ENCODE data around the gene CHAF1A.

Gene CHAF1A

DNA sequence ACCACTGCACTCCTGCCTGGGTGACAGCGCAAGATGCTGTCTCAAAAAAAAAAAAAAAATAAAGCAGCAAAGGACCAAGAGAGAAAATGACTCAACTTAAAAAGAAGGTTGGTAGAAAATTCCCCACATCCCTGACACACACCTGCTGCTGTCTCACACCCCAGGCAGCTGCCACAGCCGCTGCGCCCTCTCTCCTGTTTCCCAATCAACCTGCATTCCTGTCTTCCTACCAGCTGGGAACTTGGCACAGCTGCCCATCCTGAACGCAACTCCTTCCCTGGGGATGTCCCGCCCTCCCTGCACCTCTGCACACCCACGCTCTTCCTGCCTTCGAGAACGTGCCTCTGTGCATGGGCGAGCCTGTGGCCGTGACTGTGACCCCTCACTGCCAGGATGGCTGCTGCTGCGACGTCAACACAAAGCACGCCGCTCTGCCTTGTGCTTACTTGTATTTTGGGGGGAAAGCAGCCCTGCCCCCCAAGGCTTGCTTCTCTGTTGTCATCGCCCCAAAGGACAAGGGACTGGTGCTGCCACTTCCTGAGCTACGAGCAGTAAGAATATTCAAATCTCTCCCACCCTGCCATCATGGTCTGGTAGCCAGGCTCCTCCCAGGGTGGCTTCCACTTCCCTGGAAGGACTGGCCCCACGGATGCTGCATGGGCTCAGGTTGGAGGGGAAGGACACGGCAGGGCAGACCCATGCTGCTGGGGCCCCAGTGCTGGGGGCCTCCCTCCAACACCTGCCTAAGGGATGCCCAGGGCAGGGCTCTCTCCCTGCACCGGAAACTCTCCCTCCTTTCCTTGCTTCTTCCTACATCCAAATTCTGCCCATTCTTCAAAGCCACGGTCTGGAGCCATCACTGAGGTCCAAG lies 22.8 kb upstream of the CHAF1A start:
- no peak for DNase-seq

DNA sequence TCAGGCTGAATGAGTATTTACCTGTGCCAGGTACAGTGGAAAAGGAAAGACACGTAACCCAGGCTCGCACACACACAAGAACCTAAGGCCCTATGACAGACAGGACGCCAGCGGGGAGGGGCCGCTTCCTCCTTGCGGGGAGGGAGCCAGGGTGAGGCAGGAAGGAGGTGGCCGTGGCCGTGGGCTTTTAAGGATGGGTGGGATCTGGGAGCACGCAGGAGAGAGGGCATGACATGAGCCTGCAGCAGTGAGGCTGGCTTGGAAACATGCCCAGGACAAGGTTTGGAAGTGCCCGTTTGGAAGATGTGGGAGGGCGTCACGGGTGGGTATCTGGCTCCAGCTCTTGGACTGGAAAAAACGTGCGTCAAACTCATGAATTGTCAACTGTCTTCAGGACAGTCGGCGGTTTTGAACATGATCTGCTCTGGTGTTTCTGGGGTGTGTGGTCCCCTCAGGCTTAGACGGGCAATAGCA lies 22.1 kb upstream of the CHAF1A start:
- no peak for DNase-seq

- DNase-seq = no peak
Observed at GRCh38 chr19:4385291-4386040, 17.0 kb upstream of the CHAF1A start.

GRCh38 chr19:4386041-4386782 lies 16.2 kb upstream of the CHAF1A start:
- DNase-seq = no peak

DNA sequence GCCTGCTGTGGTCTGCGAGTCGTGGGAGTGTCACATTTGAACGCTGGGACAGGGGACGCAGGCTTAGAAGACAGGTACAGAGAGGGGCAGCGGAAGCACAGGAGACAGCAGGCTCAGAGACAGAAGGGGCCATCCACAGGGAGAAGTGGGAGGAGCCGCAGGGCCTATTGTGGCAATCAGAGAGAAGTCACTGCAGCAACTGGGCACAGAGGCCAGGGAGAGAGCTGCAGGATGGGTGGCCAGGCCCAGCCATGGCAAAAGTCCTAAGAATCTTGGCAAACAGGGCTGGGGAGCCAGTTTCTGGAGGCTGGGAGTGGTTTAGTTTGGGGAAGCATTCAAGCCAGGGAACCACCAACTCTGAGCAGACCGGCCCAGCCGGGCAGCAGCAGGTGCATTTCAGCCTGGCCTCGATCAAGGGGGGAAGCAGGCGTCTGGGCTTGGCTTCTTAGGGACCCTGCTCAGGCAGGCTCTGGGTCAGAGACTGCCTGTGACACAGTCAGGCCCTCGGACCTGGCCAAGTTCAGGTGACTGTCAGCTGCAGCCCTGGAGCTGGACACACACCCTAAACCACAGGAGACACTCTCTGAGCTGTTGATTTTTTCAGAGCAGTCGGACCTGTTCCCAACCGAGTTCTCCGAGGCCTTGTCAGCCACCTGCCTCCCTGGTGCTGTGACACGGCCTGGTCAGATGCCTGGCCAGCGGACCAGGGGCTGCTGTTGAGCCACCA lies 13.9 kb upstream of the CHAF1A start:
- DNase-seq = no peak

- no peak for DNase-seq
Observed at GRCh38 chr19:4389064-4389375, 13.4 kb upstream of the CHAF1A start.

DNA sequence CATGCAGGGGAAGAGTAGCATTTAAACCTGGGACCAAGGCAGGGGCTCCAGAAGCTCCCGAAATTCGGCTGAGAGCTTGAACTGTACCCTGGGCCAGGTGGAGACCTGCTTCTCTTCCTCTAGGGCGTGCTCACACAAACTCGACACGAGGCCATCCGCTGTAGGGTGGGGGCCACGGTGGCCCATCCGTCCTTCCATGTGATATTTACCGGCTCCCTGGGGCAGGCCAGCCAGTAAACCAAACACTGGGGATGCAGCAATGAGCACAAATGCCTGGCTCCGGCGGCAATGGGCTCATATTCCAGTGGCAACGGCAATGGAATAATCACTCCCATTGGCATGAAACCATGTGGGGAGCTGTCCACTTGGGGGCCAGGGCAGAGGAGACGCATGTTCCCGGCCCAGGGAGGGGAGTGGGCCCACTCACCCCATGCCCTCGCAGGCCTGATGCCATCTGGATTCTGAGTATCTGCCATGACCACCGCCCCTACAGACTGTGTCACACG lies 12.9 kb upstream of the CHAF1A start:
- DNase-seq = no peak

- DNase-seq = no peak
Observed at GRCh38 chr19:4390017-4390566, 12.3 kb upstream of the CHAF1A start.

DNA sequence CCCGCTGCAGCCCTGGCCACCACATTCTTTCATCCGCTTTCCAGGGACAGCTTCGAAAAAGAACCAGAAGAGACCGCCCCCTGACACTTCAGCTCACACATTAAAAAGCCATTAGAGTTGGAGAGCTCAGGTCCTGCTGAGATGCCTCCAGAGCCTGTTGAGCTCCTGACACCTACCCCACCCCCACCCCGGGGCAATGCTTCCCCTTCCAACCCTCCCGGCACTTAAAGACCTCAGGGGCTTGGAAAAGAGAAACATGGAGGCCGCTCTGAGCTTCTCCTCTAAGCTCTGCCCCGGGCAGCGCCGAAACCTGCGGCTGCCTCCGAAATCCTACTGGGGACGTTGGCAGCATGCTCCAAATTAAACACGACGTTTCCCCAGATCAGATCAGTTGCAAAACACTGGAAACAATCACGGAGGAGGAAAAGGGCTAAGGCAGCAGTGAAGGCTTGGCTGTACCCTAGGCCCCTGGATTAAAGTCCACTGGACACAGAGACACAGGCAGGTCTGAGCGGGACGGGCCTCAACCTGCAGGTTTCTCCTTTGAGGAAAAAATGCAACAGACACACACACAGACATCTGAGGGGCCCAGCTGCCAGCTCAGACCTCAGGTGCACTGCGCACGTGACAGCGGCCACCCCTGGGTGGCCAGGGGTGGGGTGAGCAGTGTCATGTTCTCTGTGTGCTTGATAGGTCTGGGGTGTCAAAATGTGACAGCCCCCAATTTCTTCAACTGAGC lies 11.7 kb upstream of the CHAF1A start:
- DNase-seq = no peak

DNA sequence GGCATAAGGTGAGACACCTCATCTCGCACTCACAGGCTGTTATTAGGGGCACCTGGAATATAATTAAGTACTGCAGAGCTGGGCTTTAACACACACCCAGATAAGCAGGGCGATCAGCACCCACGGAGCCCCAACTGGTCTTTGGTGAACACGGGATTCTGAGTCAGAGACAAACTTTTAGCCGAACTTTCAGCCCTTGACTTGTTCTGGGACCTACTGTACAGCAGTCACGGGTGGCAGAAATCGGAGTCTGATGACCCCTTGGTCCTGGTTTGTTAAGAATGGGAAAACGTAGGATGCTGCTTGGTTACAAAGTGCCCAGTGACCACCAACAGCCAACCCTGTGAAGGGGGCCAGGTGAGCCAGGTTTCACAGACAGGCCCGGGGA lies 11.1 kb upstream of the CHAF1A start:
- no peak for DNase-seq

DNA sequence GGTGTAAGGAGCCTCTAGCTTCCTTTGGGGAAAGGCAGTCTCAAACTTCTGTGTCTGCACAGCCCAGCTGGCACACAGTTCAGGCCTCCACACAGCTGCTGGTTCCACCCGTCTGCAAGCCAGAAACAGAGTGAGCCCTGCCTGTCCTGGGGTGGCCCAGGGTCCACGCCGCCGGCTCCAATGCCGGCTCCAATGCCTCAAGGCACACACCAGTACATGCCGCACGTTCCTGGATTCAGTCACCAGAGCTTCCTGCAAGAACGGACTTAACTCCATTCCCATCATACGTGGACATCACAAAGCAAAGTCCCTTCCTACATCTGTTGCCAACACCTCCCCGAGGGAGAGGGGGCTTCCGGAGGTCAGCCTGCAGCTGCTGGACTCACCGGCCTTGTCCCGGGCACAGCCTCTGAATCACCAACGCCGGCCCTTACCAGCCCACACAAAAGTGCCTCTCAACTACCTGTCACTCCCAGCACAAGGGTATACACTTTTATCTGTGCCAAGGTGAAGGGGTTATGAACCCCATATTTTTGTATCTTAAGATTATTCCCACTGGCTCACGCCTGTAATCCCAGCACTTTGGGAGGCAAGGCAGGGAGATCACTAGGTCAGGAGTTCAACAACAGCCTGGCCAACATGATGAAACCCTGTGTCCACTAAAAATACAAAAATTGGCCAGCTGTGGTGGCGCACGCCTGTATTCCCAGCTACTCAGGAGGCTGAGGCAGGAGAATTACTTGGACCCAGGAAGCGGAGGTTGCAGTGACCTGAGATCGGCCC lies 10.5 kb upstream of the CHAF1A start:
- DNase-seq = no peak

DNA sequence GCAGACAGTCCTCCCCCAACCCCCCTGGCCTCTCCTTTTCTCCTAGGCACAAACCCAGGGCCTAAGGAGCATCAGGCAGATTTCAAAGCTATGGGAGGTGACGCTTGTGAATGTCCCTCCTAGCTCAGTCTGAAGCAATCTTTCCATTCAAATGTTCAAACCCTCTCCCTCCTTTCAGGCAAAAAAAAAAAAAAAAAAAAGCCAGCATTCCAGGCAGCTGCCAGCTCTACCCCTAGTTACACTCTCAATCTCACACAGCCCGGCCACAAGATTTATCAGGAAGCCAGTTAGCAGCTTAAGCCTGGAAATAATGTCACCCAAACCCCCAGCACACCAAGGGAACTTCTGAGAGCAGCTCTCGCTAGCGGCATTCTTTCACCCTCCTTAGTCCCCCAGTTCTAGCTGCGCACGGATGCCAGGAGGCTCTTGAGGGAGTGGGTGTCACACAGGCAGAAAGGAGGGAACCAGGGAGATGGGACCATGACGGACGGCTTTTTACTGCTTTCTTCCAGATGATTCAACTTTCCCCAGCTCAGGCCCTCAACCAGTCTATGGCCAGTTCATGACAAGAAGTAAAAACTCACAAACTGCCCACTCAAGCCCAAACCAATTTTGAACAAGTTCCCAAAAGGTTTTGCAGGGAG lies 8.4 kb upstream of the CHAF1A start:
- DNase-seq = no peak

- DNase-seq = no peak
Observed at GRCh38 chr19:4396949-4397783, 5.3 kb upstream of the CHAF1A start.

- DNase-seq = peak; percentile 47
Observed at GRCh38 chr19:4399812-4400134, 2.7 kb upstream of the CHAF1A start.

GRCh38 chr19:4400135-4400936 lies 2.1 kb upstream of the CHAF1A start, which contains the start of gene SH3GL1:
TSS of gene SH3GL1 (minus strand) at chr19:4400547. CDS start at chr19:4400368, 179 bp downstream.
- DNase-seq = peak; percentile 91

- no peak for DNase-seq
Observed at GRCh38 chr19:4401769-4402170, 670 bp upstream of the CHAF1A start.

DNA sequence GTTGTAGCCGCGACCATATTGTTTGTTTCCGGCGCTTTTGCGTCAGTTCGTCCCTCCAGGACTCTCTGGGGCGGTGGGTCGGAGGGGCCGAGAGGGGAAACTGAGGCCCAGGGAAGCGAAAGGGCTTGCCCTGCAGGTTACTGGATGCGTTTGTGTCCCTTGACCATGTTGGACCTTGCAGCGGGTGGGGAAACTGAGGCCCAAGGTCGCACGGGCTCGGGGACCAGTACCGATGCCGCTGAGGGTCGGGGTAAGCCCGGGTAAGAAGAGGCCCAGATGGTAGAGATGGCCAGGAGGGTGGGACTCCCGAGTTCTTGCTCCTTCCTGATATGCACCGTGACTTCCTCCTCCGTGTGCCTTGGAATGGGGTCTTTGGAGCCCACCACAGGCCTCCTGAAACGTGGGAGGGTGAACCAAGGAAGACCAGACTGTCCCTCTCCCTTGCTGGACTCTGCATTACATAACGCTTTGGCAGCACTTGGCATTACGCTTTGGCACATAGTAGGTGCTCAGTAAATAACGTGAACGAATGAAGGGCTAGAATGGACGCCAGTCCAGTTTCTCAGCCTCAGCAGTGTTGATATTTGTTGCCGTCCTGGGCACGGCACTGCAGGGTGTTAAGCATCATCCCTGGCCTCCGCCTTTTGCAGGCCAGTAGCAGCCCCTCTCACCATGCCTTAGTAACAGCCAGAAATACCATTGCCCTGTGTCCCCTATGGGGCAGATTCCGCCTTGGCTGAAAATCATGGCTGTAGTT lies 743 bp downstream of the CHAF1A start:
- DNase-seq = peak; percentile 31

DNA sequence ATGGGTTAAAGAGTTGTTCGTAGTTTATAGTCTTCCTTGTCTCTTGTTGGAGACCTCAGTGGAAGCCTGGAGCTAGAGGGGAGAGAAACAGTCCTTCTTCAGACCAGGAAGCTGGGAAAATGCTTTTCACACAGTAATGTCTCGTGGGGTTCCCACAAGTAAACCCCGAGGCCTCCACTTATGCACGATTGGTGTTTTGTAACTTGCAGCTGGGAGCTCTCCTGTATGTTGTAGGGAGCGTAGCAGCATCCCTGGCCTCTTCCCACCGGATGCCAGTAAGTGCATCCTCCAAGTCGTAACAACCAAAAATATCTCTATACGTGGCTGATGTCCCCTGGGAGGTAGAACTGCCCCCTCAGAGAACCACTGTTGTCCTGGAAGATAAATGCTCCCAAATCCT lies 3.5 kb downstream of the CHAF1A start:
- DNase-seq = no peak
